GM18519 (cell line): ENCODE measurements around the gene FETUB.
"Not testable (repeated sequence)": the region's sequence is repeated elsewhere in the genome, so short reads cannot be mapped to it uniquely, and the experiment has no call there.

Experiments
- ATAC-seq: cut with Tn5 transposase; IDR thresholded peaks from one replicate; pipeline ENCODE4 v1.9.1; 2021; ENCODE audit warnings: mild to moderate bottlenecking, moderate library complexity; ENCODE audit not compliant: unreplicated experiment, low FRiP score

Gene FETUB

DNA sequence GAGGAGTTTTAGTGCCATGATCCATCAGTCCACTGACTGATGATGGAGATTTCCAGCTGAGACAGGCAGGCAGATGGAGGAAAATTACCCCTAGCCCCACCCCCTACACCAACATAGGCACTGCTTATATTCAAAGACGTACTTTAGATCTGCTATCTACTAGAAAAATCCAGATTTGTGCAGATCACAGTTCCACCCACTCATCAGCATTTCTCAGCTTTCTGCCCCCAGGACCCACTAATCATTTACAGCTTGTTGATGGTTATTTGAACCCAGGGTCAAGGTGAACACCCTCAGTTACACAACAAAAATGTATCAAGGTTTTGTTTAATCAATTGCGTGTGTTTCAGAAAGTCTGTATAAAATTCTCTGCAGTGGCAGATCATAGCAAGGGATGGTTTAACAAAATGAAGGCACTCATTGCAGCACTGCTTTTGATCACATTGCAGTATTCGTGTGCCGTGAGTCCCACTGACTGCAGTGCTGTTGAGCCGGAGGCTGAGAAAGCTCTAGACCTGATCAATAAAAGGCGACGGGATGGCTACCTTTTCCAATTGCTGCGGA is 25.5 kb downstream of the FETUB start, which contains the start of gene HRG:
Gene HRG (plus strand): TSS at position 390 of the 564 bp plus-strand sequence. CDS start 18 bp downstream, at position 408.
- ATAC-seq: no peak

GRCh38 chr3:186668426-186668825 is 28.2 kb downstream of the FETUB start:
- ATAC-seq: no peak

DNA sequence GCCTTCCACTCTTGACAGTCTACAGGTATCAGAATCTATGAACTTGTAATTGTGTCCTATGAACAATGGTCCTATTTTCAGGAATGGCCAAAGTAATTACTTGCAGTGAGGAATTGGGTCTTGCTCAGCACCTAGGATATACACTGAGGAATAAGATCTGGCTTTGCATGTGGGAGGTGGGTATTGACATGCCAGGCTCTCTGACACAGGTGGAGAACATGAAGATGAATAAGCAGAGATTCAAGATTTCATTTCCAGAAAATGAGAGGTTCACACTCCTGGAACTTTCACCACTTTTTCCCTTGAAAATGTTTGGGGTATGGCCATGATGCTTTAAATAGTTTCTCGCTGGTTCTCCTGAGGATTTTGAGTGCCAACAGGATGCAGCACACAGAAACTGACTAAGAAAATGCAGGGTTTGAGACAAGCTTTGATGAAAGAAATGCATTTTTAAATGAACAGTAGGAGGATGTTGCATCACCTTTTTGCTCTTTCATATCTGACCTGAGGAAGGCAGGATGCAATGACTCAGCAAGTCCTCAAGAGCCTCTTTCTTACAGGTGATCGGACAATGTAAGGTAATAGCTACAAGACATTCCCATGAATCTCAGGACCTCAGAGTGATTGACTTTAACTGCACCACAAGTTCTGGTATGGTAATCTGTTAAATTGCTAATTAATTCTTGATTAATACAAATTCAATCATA is 29.3 kb downstream of the FETUB start:
- no peak for ATAC-seq

GRCh38 chr3:186670155-186670554 is 30.0 kb downstream of the FETUB start:
- ATAC-seq: no peak

GRCh38 chr3:186671051-186671450 is 30.9 kb downstream of the FETUB start:
- ATAC-seq: no peak

DNA sequence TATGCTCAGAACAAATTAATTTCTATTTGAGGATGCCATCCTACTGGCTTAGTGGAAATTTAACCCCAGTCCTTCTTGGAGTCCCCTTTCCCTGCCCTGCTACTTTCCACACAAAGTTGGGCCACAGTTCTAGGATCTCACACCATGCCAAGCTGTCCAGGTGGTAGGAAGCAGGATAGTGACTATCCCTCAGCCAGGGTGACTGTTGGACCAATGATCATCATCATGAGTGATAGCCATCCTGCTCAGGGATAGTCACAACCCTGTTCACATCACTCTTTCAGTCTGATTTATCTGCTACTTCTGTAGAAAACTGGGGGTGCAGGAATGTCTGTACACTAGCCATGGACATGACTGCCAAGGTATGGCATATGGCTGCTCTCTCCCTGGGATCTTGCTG is 38.4 kb downstream of the FETUB start:
- ATAC-seq: no peak

DNA sequence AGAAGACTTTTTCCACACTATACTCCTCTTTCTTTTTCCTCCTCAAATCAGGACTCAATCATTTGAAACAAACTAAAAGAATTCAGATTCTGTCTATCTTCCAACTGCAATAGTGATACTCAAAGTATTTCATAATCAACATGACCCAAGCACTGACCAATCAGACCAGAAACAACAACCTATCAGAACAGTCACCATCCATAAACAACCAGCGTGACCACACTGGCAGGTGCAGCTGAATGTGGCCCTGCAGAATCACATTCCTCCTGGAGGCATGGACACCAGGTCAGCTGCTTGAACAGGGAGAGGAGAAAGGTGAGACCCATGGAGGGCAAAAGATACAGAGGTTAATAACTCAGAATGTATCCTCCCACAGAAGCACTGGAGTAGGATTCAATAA is 39.0 kb downstream of the FETUB start:
- no peak for ATAC-seq

DNA sequence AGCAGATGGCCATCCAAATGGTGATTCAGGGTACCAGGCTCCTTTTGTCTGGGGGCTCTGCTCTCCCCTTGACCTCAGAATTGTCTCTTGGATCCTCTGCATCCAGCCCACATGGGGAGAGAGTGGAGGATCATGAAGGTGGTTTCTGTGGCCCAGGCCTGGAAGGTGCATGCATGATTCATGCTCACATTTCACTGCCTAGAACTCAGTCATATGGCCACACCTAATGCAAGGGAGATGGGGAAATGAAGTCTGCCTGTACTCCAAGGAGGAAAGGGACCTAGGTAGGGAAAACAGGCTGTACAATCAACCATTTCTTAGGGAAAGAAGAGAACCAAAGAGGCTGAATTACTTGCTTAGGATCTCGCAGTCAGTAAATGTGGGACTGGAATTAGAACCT is 40.7 kb downstream of the FETUB start:
- ATAC-seq: no peak

DNA sequence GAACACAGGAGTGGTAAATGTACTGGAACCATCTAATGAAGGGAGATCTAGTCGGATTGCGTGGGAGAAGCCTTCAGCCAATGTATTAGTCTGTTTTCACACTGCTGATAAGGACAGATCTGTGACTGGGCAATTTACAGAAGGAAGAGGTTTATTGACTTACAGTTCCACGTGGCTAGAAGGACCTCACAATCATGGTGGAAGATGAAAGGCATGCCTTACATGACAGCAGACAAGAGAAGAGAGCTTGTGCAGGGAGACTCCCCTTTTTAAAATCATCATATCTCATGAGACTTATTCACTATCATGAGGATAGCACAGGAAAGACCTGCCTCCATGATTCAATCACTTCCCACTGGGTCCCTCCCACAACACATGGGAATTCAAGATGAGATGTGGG is 42.6 kb downstream of the FETUB start:
- no peak for ATAC-seq

DNA sequence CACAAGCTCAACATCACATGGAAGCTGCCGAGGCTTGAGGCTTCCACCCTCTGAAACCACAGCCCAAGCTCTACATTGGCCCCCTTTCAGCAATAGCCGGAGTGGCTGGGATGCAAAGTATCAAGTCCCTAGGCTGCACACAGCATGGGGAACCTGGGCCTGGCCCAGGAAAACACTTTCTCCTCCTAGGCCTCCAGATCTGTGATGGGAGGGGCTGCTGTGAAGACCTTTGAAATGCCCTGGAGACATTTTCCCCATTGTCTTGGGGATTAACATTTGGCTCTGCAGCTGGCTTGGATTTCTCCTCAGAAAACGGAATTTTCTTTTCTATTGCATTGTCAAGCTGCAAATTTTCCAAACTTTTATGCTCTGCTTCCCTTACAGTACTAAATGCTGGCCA is 43.8 kb downstream of the FETUB start:
- ATAC-seq: no peak

DNA sequence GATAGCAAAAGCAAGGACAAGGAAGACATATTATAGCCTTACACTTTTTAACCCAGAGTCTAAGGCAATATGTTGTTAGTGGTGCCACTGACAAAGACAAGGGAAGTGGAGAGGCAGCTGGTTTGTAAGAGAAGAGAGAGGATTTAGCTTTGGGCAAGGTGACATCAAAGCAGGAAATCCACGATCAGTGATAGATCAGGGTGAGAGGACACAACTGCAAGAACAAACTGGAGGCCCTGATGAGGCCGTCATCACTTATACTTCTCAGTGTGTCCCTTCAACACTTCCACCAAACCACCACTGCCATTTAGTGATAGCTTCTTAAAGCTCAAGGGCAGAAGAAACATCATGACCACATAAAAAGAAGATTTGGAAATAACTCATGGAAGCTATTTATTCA is 46.3 kb downstream of the FETUB start:
- not testable (repeated sequence) for ATAC-seq

DNA sequence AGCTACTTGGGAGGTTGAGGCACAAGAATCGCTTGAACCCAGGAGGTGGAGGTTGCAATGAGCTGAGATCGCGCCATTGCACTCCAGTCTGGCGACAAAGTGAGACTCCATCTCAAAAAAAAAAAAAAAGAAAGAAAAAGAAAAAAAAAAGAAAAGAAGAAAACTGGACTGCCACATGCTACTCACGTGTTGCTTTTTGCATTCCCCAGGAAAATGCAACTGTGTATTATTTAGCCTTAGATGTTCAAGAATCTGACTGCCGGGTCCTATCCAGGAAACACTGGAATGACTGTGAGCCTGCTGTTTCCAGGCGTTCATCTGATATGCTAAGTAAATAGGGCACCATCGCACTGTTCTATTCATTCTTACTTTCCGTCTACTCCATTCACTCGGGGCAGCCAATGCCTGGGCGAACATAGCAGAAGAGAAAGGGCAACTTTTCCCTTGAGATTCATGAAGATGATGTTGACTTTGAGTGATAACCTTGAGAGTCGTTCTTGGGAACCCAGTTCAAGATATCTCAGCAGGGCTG is 47.0 kb downstream of the FETUB start:
- ATAC-seq: no peak

- not testable (repeated sequence) for ATAC-seq
These were observed 50.1 kb downstream of the FETUB start for GRCh38 chr3:186690304-186690703.

GRCh38 chr3:186691676-186692075 is 51.5 kb downstream of the FETUB start:
- ATAC-seq: no peak

GRCh38 chr3:186693843-186694242 is 53.6 kb downstream of the FETUB start:
- no peak for ATAC-seq

DNA sequence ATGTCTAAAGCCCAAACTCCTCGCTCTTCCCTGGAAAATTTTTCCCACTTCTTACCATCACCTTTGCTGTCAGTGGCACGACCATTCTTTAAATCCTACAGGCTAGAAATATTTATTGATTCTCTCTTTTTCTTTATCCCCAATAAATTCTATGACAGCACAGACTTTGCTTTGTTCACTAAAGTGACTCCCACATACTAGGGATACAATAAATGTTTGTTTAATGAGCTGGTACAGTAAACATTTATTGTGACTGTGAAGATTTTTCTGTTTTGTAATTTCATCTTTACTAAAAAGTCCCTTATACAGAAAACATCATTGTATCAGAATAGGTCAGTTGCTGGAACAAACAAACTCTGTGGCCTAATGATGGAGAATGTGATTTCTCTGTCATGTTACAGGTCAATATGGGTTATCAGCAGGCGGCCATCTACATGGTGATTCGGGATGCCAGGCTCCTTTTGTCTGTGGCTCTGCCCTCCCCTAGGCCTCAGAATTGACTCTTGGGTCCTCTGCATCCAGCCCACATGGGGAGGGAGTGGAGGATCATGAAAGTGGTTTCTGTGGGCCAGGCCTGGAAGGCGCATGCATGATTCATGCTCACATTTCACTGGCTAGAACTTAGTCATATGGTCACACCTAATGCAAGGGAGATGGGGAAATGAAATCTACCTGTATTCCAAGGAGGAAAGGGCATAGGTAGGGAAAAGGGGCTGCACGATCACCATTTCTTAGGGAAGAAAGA is 54.3 kb downstream of the FETUB start:
- ATAC-seq: no peak

GRCh38 chr3:186696522-186696921 is 56.3 kb downstream of the FETUB start:
- no peak for ATAC-seq

DNA sequence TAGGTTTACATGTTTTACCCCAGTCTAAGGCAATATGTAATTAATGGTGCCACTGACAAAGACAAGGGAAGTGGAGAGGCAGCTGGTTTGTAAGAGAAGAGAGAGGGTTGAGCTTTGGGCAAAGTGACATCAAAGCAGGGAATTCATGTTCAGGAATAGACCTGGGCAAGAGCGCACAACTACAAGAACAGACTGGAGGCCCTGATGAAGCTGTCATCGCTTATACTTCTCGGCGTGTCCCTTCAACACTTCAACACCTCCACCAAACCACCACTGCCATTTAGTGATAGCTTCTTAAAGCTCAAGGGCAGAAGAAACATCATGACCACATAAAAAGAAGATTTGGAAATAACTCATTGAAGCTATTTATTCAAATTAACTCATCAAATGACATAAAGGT is 57.3 kb downstream of the FETUB start:
- no peak for ATAC-seq

GRCh38 chr3:186700267-186700666 is 60.1 kb downstream of the FETUB start:
- ATAC-seq: no peak

- not testable (repeated sequence) for ATAC-seq
These were observed 62.3 kb downstream of the FETUB start for GRCh38 chr3:186702451-186702850.
